Measurements from ENCODE around the gene MRPL23. TPM values are rescaled to one million over a fixed set of nuclear protein-coding genes. Genes with fewer than 3 reads are reported as not detected.

MRPL23 gene
- total and polyA plus RNA-seq, 2 of the 13 experiments (the other 11 are each of a cell fraction or from before 2014, with no cell fraction given) = 67.8 to 123 TPM

DNA sequence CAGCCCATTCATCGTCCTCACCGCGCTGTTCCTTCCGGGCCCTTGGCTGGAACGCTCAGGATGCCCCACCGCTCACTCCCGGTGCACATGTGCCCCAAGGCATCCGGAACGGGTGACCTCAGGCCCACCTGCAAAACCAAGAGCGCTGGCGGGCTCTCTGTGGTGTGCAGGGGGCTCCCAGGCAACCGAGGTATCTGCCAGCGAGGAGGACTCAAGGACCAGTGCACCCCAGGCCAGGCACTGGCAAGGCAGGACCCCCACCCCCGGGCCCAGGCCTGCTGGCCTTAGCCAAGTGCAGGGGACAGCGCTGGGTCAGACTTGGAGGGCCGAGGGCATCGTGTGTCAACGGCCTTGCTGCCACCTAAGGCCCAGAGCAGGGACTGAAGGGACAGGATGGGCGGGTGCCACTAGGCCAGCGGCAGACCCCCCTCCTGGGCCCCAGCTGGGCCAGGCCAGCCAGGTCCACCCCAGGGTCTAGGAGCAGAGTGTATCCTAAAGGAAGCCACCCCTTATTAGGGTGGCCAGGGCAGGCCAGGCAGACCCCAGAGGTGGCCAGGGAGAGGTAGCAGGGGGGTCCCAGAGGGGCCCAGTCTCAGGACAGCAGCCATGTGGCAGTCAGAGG is 19.2 kb upstream of the MRPL23 start:
- DNase-seq (ENCODE audit: low spot score) (no peak), FAIRE-seq (no peak), ATAC-seq (peak; percentile 29)
- Histone ChIP-seq H3K79me2 (ENCODE audit: insufficient read depth, low read length) (no peaks in the 10 kb centered on the region), H4K20me1 (ENCODE audit: insufficient read depth, low read length) (no peaks in the 10 kb centered on the region), H3K4me1 (ENCODE audit: insufficient read depth, low read length) (no peaks in the 10 kb centered on the region), H2AFZ (ENCODE audit: low read length) (no peak overlapping the region), H3K4me2 (ENCODE audit: low read depth, low read length) (no peak overlapping the region), H3K27me3 (ENCODE audit: control insufficient read depth in 1 of 2, insufficient read depth in 2 of 2, low read length in 2 of 2) (peaks cover 25 to 75% of the 10 kb centered on the region in 2 experiments), H3K9me3 (ENCODE audit: low read length) (no peaks in the 10 kb centered on the region), H3K27ac (ENCODE audit: extremely low read length, insufficient read depth, low read length) (no peak overlapping the region), H3K9ac (ENCODE audit: insufficient read depth, low read depth, low read length) (no peak overlapping the region), H3K4me3 (replicated peaks in 1 of 3; ENCODE audit: insufficient read depth in 1 of 3, low read depth in 2 of 3, low read length in 3 of 3) (no peak overlapping the region), H3K36me3 (replicated peaks in 1 of 2; ENCODE audit: control insufficient read depth in 1 of 2, insufficient read depth in 2 of 2, low read length in 2 of 2) (no peaks in the 10 kb centered on the region)
- POLR2A ChIA-PET = no interaction called here
- BruUV-seq (replicated peaks) = no TSS peak
- CTCF ChIA-PET (ENCODE audit: low intra/inter-chr PET ratio, low total read pairs) = no interaction called here
- intact Hi-C loops (cut with micrococcal nuclease; ENCODE audit: unreplicated experiment) = no loop called here
- WGBS (ENCODE audit: low lambda C conversion rate) = 61% methylated on average over 9 of the region's 20 CpGs
- TF ChIP-seq, protein P1, sequence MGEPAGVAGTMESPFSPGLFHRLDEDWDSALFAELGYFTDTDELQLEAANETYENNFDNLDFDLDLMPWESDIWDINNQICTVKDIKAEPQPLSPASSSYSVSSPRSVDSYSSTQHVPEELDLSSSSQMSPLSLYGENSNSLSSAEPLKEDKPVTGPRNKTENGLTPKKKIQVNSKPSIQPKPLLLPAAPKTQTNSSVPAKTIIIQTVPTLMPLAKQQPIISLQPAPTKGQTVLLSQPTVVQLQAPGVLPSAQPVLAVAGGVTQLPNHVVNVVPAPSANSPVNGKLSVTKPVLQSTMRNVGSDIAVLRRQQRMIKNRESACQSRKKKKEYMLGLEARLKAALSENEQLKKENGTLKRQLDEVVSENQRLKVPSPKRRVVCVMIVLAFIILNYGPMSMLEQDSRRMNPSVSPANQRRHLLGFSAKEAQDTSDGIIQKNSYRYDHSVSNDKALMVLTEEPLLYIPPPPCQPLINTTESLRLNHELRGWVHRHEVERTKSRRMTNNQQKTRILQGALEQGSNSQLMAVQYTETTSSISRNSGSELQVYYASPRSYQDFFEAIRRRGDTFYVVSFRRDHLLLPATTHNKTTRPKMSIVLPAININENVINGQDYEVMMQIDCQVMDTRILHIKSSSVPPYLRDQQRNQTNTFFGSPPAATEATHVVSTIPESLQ (CRISPR knock-in tag; conservative IDR thresholded peaks at IDR 0.05) = no peak
- TF ChIP-seq ZNF562 (CRISPR knock-in tag; IDR thresholded peaks at IDR 0.05; ENCODE audit: borderline replicate concordance) (no peak), ZNF775 (CRISPR knock-in tag; IDR thresholded peaks at IDR 0.05; ENCODE audit: borderline replicate concordance) (no peak)
- TF ChIP-seq, protein P2, sequence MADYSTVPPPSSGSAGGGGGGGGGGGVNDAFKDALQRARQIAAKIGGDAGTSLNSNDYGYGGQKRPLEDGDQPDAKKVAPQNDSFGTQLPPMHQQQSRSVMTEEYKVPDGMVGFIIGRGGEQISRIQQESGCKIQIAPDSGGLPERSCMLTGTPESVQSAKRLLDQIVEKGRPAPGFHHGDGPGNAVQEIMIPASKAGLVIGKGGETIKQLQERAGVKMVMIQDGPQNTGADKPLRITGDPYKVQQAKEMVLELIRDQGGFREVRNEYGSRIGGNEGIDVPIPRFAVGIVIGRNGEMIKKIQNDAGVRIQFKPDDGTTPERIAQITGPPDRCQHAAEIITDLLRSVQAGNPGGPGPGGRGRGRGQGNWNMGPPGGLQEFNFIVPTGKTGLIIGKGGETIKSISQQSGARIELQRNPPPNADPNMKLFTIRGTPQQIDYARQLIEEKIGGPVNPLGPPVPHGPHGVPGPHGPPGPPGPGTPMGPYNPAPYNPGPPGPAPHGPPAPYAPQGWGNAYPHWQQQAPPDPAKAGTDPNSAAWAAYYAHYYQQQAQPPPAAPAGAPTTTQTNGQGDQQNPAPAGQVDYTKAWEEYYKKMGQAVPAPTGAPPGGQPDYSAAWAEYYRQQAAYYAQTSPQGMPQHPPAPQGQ (CRISPR knock-in tag; IDR thresholded peaks at IDR 0.05; ENCODE audit: borderline replicate concordance) = no peak
- in situ Hi-C loops (cut with HindIII; ENCODE audit: extremely low pct_ligation_motif_present, low pct_unique_long_range_greater_than_20kb) = no loop called here

Data from HepG2 (cell line).